ENCODE data around the gene WNT7B.

The WNT7B gene

DNA sequence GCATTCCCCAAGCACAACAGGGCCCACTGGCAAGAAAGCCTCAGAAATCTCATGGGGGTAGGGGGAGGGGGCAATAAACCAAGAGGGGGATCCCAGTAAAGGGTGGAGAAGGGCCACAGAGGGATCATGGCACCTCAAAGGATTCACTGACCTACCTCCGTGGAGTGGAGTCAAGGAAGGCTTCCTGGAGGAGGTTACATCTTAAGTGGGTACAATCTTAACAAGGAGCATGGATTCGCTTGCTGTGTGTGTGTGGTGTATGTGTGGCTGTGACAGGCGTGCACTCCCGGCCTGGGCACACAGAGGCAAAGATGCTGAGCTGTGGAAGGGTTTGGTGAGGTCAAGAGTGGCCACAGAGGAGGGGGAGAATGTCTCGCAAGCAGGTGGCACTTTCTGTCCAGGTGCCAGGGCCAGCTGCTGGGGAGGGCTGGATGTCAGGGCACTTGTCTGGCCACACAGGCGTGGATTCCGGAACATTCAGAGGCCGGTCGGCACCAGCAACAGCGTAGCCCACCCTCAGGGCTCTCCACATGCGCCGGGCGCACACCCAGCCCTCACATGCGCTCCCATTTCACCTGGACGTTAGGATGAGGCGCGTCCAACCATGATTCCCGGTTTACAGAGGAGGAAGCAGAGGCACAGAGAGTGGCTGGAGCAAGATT is 43.3 kb downstream of the WNT7B start:
- TF ChIP-seq CSDC2 (CRISPR knock-in tag; IDR thresholded peaks at IDR 0.05) (no peak), ZC3H10 (CRISPR knock-in tag; IDR thresholded peaks at IDR 0.05) (no peak), ISL1 (CRISPR knock-in tag; IDR thresholded peaks at IDR 0.05) (no peak), ARNTL (CRISPR knock-in tag; IDR thresholded peaks at IDR 0.05; ENCODE audit: borderline replicate concordance, low read depth) (no peak), TCF4 (CRISPR knock-in tag; IDR thresholded peaks at IDR 0.05; ENCODE audit: borderline replicate concordance) (no peak), ZFP3 (CRISPR knock-in tag; IDR thresholded peaks at IDR 0.05) (no peak), OSR1 (CRISPR knock-in tag; IDR thresholded peaks at IDR 0.05) (no peak), ESRRG (CRISPR knock-in tag; IDR thresholded peaks at IDR 0.05) (no peak), BACH2 (CRISPR knock-in tag; IDR thresholded peaks at IDR 0.05; ENCODE audit: borderline replicate concordance) (no peak), TOX (CRISPR knock-in tag; IDR thresholded peaks at IDR 0.05; ENCODE audit: borderline replicate concordance) (no peak)
- TF ChIP-seq, protein P1, sequence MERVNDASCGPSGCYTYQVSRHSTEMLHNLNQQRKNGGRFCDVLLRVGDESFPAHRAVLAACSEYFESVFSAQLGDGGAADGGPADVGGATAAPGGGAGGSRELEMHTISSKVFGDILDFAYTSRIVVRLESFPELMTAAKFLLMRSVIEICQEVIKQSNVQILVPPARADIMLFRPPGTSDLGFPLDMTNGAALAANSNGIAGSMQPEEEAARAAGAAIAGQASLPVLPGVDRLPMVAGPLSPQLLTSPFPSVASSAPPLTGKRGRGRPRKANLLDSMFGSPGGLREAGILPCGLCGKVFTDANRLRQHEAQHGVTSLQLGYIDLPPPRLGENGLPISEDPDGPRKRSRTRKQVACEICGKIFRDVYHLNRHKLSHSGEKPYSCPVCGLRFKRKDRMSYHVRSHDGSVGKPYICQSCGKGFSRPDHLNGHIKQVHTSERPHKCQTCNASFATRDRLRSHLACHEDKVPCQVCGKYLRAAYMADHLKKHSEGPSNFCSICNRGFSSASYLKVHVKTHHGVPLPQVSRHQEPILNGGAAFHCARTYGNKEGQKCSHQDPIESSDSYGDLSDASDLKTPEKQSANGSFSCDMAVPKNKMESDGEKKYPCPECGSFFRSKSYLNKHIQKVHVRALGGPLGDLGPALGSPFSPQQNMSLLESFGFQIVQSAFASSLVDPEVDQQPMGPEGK (CRISPR knock-in tag; IDR thresholded peaks at IDR 0.05; ENCODE audit: borderline replicate concordance) = no peak
- TF ChIP-seq, protein P2, sequence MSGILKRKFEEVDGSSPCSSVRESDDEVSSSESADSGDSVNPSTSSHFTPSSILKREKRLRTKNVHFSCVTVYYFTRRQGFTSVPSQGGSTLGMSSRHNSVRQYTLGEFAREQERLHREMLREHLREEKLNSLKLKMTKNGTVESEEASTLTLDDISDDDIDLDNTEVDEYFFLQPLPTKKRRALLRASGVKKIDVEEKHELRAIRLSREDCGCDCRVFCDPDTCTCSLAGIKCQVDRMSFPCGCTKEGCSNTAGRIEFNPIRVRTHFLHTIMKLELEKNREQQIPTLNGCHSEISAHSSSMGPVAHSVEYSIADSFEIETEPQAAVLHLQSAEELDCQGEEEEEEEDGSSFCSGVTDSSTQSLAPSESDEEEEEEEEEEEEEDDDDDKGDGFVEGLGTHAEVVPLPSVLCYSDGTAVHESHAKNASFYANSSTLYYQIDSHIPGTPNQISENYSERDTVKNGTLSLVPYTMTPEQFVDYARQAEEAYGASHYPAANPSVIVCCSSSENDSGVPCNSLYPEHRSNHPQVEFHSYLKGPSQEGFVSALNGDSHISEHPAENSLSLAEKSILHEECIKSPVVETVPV (CRISPR knock-in tag; IDR thresholded peaks at IDR 0.05) = no peak
- TF ChIP-seq, protein P3, sequence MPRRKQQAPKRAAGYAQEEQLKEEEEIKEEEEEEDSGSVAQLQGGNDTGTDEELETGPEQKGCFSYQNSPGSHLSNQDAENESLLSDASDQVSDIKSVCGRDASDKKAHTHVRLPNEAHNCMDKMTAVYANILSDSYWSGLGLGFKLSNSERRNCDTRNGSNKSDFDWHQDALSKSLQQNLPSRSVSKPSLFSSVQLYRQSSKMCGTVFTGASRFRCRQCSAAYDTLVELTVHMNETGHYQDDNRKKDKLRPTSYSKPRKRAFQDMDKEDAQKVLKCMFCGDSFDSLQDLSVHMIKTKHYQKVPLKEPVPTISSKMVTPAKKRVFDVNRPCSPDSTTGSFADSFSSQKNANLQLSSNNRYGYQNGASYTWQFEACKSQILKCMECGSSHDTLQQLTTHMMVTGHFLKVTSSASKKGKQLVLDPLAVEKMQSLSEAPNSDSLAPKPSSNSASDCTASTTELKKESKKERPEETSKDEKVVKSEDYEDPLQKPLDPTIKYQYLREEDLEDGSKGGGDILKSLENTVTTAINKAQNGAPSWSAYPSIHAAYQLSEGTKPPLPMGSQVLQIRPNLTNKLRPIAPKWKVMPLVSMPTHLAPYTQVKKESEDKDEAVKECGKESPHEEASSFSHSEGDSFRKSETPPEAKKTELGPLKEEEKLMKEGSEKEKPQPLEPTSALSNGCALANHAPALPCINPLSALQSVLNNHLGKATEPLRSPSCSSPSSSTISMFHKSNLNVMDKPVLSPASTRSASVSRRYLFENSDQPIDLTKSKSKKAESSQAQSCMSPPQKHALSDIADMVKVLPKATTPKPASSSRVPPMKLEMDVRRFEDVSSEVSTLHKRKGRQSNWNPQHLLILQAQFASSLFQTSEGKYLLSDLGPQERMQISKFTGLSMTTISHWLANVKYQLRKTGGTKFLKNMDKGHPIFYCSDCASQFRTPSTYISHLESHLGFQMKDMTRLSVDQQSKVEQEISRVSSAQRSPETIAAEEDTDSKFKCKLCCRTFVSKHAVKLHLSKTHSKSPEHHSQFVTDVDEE (CRISPR knock-in tag; IDR thresholded peaks at IDR 0.05) = no peak
- ATAC-seq = no peak

DNA sequence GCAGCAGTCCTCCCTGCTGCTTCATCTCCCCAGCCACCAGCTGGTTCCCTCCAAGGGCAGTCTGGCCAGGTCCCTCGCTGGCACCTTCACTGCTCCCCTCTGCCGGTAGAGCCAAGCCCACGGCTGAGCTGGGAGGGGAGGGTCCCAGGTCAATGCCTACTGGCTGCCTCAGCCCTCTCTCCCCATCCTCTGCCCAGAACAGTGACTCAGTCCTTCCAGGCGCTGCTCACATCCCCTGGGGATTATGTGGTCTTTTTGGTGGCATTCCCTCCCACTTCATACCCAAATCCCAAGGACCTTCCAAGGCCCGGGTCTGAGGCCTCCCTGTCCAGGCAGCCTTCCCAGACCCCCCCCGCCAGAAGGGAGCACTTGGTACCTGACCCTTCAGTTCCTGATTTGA is 44.9 kb downstream of the WNT7B start:
- ATAC-seq = no peak

More for the DNA sequence above, 44.9 kb downstream of the WNT7B start:
- TF ChIP-seq, protein P2 (CRISPR knock-in tag; IDR thresholded peaks at IDR 0.05) = no peak
- TF ChIP-seq, protein P4, sequence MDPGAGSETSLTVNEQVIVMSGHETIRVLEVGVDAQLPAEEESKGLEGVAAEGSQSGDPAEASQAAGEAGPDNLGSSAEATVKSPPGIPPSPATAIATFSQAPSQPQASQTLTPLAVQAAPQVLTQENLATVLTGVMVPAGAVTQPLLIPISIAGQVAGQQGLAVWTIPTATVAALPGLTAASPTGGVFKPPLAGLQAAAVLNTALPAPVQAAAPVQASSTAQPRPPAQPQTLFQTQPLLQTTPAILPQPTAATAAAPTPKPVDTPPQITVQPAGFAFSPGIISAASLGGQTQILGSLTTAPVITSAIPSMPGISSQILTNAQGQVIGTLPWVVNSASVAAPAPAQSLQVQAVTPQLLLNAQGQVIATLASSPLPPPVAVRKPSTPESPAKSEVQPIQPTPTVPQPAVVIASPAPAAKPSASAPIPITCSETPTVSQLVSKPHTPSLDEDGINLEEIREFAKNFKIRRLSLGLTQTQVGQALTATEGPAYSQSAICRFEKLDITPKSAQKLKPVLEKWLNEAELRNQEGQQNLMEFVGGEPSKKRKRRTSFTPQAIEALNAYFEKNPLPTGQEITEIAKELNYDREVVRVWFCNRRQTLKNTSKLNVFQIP (CRISPR knock-in tag; IDR thresholded peaks at IDR 0.05; ENCODE audit: borderline replicate concordance, low read depth) = no peak
- TF ChIP-seq ZFP30 (CRISPR knock-in tag; IDR thresholded peaks at IDR 0.05) (no peak), ARNTL (CRISPR knock-in tag; IDR thresholded peaks at IDR 0.05; ENCODE audit: borderline replicate concordance, low read depth) (no peak), PPARA (CRISPR knock-in tag; IDR thresholded peaks at IDR 0.05; ENCODE audit: borderline replicate concordance) (no peak), OSR1 (CRISPR knock-in tag; IDR thresholded peaks at IDR 0.05) (no peak), SNAI2 (CRISPR knock-in tag; IDR thresholded peaks at IDR 0.05) (no peak), ZFP3 (CRISPR knock-in tag; IDR thresholded peaks at IDR 0.05) (no peak), ISL1 (CRISPR knock-in tag; IDR thresholded peaks at IDR 0.05) (no peak), CSDC2 (CRISPR knock-in tag; IDR thresholded peaks at IDR 0.05) (no peak), ZC3H10 (CRISPR knock-in tag; IDR thresholded peaks at IDR 0.05) (no peak), RARB (CRISPR knock-in tag; IDR thresholded peaks at IDR 0.05) (no peak), TCF4 (CRISPR knock-in tag; IDR thresholded peaks at IDR 0.05; ENCODE audit: borderline replicate concordance) (no peak), ESRRG (CRISPR knock-in tag; IDR thresholded peaks at IDR 0.05) (no peak)
- TF ChIP-seq, protein P5, sequence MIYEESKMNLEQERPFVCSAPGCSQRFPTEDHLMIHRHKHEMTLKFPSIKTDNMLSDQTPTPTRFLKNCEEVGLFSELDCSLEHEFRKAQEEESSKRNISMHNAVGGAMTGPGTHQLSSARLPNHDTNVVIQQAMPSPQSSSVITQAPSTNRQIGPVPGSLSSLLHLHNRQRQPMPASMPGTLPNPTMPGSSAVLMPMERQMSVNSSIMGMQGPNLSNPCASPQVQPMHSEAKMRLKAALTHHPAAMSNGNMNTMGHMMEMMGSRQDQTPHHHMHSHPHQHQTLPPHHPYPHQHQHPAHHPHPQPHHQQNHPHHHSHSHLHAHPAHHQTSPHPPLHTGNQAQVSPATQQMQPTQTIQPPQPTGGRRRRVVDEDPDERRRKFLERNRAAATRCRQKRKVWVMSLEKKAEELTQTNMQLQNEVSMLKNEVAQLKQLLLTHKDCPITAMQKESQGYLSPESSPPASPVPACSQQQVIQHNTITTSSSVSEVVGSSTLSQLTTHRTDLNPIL (CRISPR knock-in tag; IDR thresholded peaks at IDR 0.05; ENCODE audit: low read depth) = no peak
- TF ChIP-seq, protein P1 (CRISPR knock-in tag; IDR thresholded peaks at IDR 0.05; ENCODE audit: borderline replicate concordance) = no peak
